IMR-90 (cell line): ENCODE results near the gene ZNF432. TPM values are rescaled to one million over a fixed set of nuclear protein-coding genes. Genes with fewer than 3 reads are reported as not detected.

Source experiments
- ATAC-seq: fragments of 200-7000 bp; cut with Tn5 transposase; 2 replicates; pipeline ENCODE4 v1.9.1; 2020; ENCODE audit warnings: low read depth, mild to moderate bottlenecking, moderate library complexity
- BruUV-seq: library from RNA; stranded (reverse); fragments of 400-500 nt; replicated peaks from 2 replicates; lab custom pipeline; 2021; lab: Mats Ljungman, UMichigan
- CTCF ChIA-PET: fragments of 300-600 bp; formaldehyde crosslinking; extraction: SDS; loops from one replicate; lab custom pipeline; 2021; ENCODE audit warnings: antibody characterized with exemption; lab: Yijun Ruan, JAX
- POLR2A ChIA-PET: fragments of 300-600 bp; sonication (Branson Sonifier 250); formaldehyde crosslinking; loops from one replicate; lab custom pipeline; 2022; ENCODE audit warnings: antibody characterized with exemption; ENCODE audit not compliant: unreplicated experiment; lab: Charles Lee
- DNase-seq: peaks from one replicate; pipeline ENCODE4 v3.0.0; 2013
- H2AFZ ChIP-seq: replicated peaks from 2 replicates; pipeline ENCODE3; 2013; ENCODE audit warnings: low read length, mild to moderate bottlenecking; ENCODE audit not compliant: poor library complexity
- H2AK5ac ChIP-seq: 2 replicates; pipeline ENCODE4 v1.6.1; 2013; ENCODE audit warnings: low read depth, low read length, inconsistent platforms
- H2AK9ac ChIP-seq: replicated peaks from 2 replicates; pipeline ENCODE3; 2013; ENCODE audit warnings: mild to moderate bottlenecking, low read depth, low read length, moderate library complexity; ENCODE audit not compliant: poor library complexity
- H2BK120ac ChIP-seq: 2 replicates; pipeline ENCODE4 v1.6.1; 2013; ENCODE audit warnings: low read depth, low read length, inconsistent platforms
- H2BK15ac ChIP-seq: 3 replicates; pipeline ENCODE4 v1.6.1; 2013; ENCODE audit warnings: low read depth, low read length, inconsistent platforms
- H2BK20ac ChIP-seq: 2 replicates; pipeline ENCODE4 v1.6.1; 2013; ENCODE audit warnings: low read depth, mild to moderate bottlenecking, inconsistent platforms, low read length, moderate library complexity
- H2BK5ac ChIP-seq: 2 replicates; pipeline ENCODE4 v1.6.1; 2013; ENCODE audit warnings: mild to moderate bottlenecking, low read depth, low read length, inconsistent platforms; ENCODE audit not compliant: poor library complexity, severe bottlenecking
- H3K14ac ChIP-seq: replicated peaks from 2 replicates; pipeline ENCODE4 v1.6.1; 2013; ENCODE audit warnings: low read depth, low read length, inconsistent platforms
- H3K18ac ChIP-seq: 2 replicates; pipeline ENCODE4 v1.6.1; 2013; ENCODE audit warnings: low read depth, low read length, control low read depth
- H3K23ac ChIP-seq: 2 replicates; pipeline ENCODE4 v1.6.1; 2013; ENCODE audit warnings: low read depth, low read length, inconsistent platforms
- H3K27ac ChIP-seq: 2 replicates; pipeline ENCODE4 v1.5.1; 2013; ENCODE audit warnings: mild to moderate bottlenecking, control low read depth, low read length; ENCODE audit not compliant: insufficient read depth
- H3K27me3 ChIP-seq: 2 replicates; pipeline ENCODE4 v1.6.1; 2013; ENCODE audit warnings: low read length; ENCODE audit not compliant: control insufficient read depth, insufficient read depth
- H3K36me3 ChIP-seq: 2 replicates; pipeline ENCODE4 v1.6.1; 2013; ENCODE audit warnings: low read length, mixed read lengths; ENCODE audit not compliant: control insufficient read depth, insufficient read depth
- H3K4ac ChIP-seq: 2 replicates; pipeline ENCODE4 v1.6.1; 2013; ENCODE audit warnings: low read depth, low read length, inconsistent platforms
- H3K4me1 ChIP-seq: 2 replicates; pipeline ENCODE4 v1.6.1; 2013; ENCODE audit warnings: low read length, mixed read lengths; ENCODE audit not compliant: control insufficient read depth, insufficient read depth
- H3K4me2 ChIP-seq: 2 replicates; pipeline ENCODE4 v1.6.1; 2013; ENCODE audit warnings: low read depth, mild to moderate bottlenecking, control low read depth, low read length, moderate library complexity
- H3K4me3 ChIP-seq: 2 replicates; pipeline ENCODE4 v1.5.1; 2013; ENCODE audit warnings: low read depth, mild to moderate bottlenecking, control low read depth, low read length, moderate library complexity; ENCODE audit not compliant: insufficient read depth
- H3K56ac ChIP-seq: 2 replicates; pipeline ENCODE4 v1.6.1; 2013; ENCODE audit warnings: low read length, inconsistent platforms; ENCODE audit not compliant: insufficient read depth; ENCODE audit errors: extremely low read depth
- H3K79me1 ChIP-seq, 2 experiments: 2 replicates each; pipeline ENCODE4 v1.6.1; 2013; ENCODE audit warnings: low read length in 2 of 2, inconsistent platforms in 1 of 2, low read depth in 1 of 2
- H3K9ac ChIP-seq: 2 replicates; pipeline ENCODE4 v1.6.1; 2013; ENCODE audit warnings: low read depth, low read length, control low read depth
- H3K9me1 ChIP-seq: 2 replicates; pipeline ENCODE4 v1.6.1; 2013; ENCODE audit warnings: low read length, inconsistent platforms; ENCODE audit not compliant: insufficient read depth
- H3K9me3 ChIP-seq: 2 replicates; pipeline ENCODE4 v1.6.1; 2013; ENCODE audit warnings: low read length; ENCODE audit not compliant: control insufficient read depth, insufficient read depth
- H4K20me1 ChIP-seq: 2 replicates; pipeline ENCODE4 v1.6.1; 2013; ENCODE audit warnings: low read length, inconsistent platforms; ENCODE audit not compliant: insufficient read depth
- H4K5ac ChIP-seq: 2 replicates; pipeline ENCODE4 v1.6.1; 2013; ENCODE audit warnings: mild to moderate bottlenecking, low read depth, low read length, control low read depth
- H4K8ac ChIP-seq, 2 experiments: 2 replicates each; pipeline ENCODE4 v1.6.1; 2013; ENCODE audit warnings: low read depth in 2 of 2, low read length in 2 of 2, control low read depth in 1 of 2, inconsistent platforms in 1 of 2
- H4K91ac ChIP-seq: 2 replicates; pipeline ENCODE4 v1.6.1; 2013; ENCODE audit warnings: low read depth, low read length, inconsistent platforms; ENCODE audit not compliant: insufficient read depth
- BHLHE40 ChIP-seq: fragments of 150-350 bp; IDR thresholded peaks from 2 replicates; pipeline ENCODE4 v1.6.1; 2016; ENCODE audit warnings: mild to moderate bottlenecking, low read depth, low read length
- CEBPB ChIP-seq: IDR thresholded peaks from 2 replicates; pipeline ENCODE4 v1.6.1; 2012; ENCODE audit warnings: low read depth, low read length, improper control_type of control experiment
- CHD1 ChIP-seq: IDR thresholded peaks from 2 replicates; pipeline ENCODE4 v1.6.1; 2012; ENCODE audit warnings: low read depth, low read length, improper control_type of control experiment
- FOS ChIP-seq: fragments of 150-350 bp; IDR thresholded peaks from 2 replicates; pipeline ENCODE4 v1.6.1; 2016; ENCODE audit warnings: low read depth, low read length
- MAFK ChIP-seq: IDR thresholded peaks from 2 replicates; pipeline ENCODE4 v1.6.1; 2012; ENCODE audit warnings: low read depth, low read length, improper control_type of control experiment
- MAZ ChIP-seq: IDR thresholded peaks from 2 replicates; pipeline ENCODE4 v1.6.1; 2012; ENCODE audit warnings: low read depth, mild to moderate bottlenecking, low read length, improper control_type of control experiment, moderate library complexity, borderline replicate concordance
- MXI1 ChIP-seq: IDR thresholded peaks from 2 replicates; pipeline ENCODE4 v1.6.1; 2012; ENCODE audit warnings: low read depth, mild to moderate bottlenecking, low read length, moderate library complexity, borderline replicate concordance
- NFE2L2 ChIP-seq: fragments of 150-350 bp; IDR thresholded peaks from 2 replicates; pipeline ENCODE4 v1.6.1; 2016; ENCODE audit warnings: low read depth, mild to moderate bottlenecking, low read length
- POLR2A ChIP-seq: IDR thresholded peaks from 2 replicates; pipeline ENCODE4 v1.6.1; 2012; ENCODE audit warnings: mild to moderate bottlenecking, low read depth, low read length
- RAD21 ChIP-seq: IDR thresholded peaks from 2 replicates; pipeline ENCODE4 v1.6.1; 2012; ENCODE audit warnings: low read length, improper control_type of control experiment
- RCOR1 ChIP-seq: IDR thresholded peaks from 2 replicates; pipeline ENCODE4 v1.6.1; 2012; ENCODE audit warnings: mild to moderate bottlenecking, low read length, improper control_type of control experiment; ENCODE audit not compliant: insufficient replicate concordance
- RFX5 ChIP-seq: IDR thresholded peaks from 2 replicates; pipeline ENCODE4 v1.8.0; 2012; ENCODE audit warnings: low read depth, mild to moderate bottlenecking, low read length, moderate library complexity
- SMC3 ChIP-seq: fragments of 150-350 bp; IDR thresholded peaks from 2 replicates; pipeline ENCODE4 v1.6.1; 2016; ENCODE audit warnings: low read depth, mild to moderate bottlenecking, antibody characterized with exemption, low read length, moderate library complexity
- WGBS, 2 experiments: methylation state at CpG; one replicate each; pipeline versions ENCODE4 v1.1.5 to v1.1.7; 2013; ENCODE audit warnings: missing lambda C conversion rate in 2 of 2; ENCODE audit not compliant: insufficient read length in 1 of 2; ENCODE audit errors: extremely low coverage in 2 of 2; 5-methylcytosine and 5-hydroxymethylcytosine counted together
- dilution Hi-C: fragments of 300-500 bp; cut with HindIII; formaldehyde crosslinking; loops from one replicate; pipeline ENCODE4 v1.14.3; 2018; ENCODE audit warnings: low sequenced_read_pairs; ENCODE audit not compliant: unreplicated experiment
- in situ Hi-C: fragments of 300-500 bp; cut with MboI; formaldehyde crosslinking; loops from 3 replicates; pipeline ENCODE4 v1.14.3; 2019; ENCODE audit warnings: low sequenced_read_pairs, inconsistent platforms, mixed read lengths
- intact Hi-C: fragments of 100-400 bp; cut with micrococcal nuclease; formaldehyde crosslinking; loops from 2 replicates; pipeline ENCODE4 v1.10.0; 2022
- polyA plus RNA-seq, 3 experiments: library from polyadenylated mRNA; depleted of rRNA; stranded (reverse); fragments of >200 nt; gene quantifications; 2 replicates each; pipeline ENCODE4 v1.2.3, GENCODE V29; 2012; ENCODE audit warnings: low replicate concordance in 1 of 3
- total RNA-seq: library from RNA; depleted of rRNA; stranded (reverse); fragments of >200 nt; gene quantifications from 2 replicates; pipeline ENCODE4 v1.2.3, GENCODE V29; 2012
- TF ChIP-seq, protein P1 (sequence below): conservative IDR thresholded peaks from 2 replicates; pipeline ENCODE4 v1.5.1; 2012; ENCODE audit warnings: mild to moderate bottlenecking, low read depth, low read length, improper control_type of control experiment
- TF ChIP-seq, protein P2 (sequence below): fragments of 150-350 bp; IDR thresholded peaks from 2 replicates; pipeline ENCODE4 v1.6.1; 2016; ENCODE audit warnings: low read depth, mild to moderate bottlenecking, low read length, moderate library complexity, borderline replicate concordance
- TF ChIP-seq, protein P3 (sequence below): fragments of 150-350 bp; IDR thresholded peaks from 2 replicates; pipeline ENCODE4 v1.6.1; 2017; ENCODE audit warnings: mild to moderate bottlenecking, antibody characterized with exemption, low read length, low read depth

The ZNF432 gene
- total and polyA plus RNA-seq, 2 of the 4 experiments (the other 2 are of a cell fraction), result 4.5 to 12.4 TPM

DNA sequence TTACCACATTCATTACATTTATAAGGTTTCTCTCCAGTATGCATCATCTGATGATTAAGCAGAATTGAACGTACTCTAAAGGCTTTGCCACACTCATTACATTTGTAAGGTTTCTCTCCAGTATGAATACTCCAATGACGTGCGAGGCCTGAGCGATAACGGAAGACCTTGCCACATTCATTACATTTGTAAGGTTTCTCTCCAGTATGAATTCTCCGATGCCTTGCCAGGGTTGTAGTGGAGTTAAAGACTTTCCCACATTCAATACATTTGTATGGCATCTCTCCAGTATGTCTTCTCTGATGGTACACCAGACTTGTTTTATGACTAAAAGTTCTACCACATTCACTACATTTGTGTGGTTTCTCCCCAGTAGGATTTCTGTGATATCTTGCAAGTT is 16.8 kb upstream of the ZNF432 start:
- H3K14ac ChIP-seq, result no peak overlapping the region
- POLR2A ChIA-PET, result no interaction called here
- H3K4me1 ChIP-seq, result no peaks in the 10 kb centered on the region
- H2AFZ ChIP-seq, result no peak overlapping the region
- ATAC-seq (no peak), DNase-seq (no peak)
- no peak overlapping the region for H3K23ac ChIP-seq
- no peak overlapping the region for H4K8ac ChIP-seq
- H3K4ac ChIP-seq, result no peak overlapping the region
- H3K9me1 ChIP-seq, result no peaks in the 10 kb centered on the region
- no peak for TF ChIP-seq RFX5
- TF ChIP-seq BHLHE40, result no peak
- TF ChIP-seq CEBPB, result no peak
- TF ChIP-seq, protein P1, sequence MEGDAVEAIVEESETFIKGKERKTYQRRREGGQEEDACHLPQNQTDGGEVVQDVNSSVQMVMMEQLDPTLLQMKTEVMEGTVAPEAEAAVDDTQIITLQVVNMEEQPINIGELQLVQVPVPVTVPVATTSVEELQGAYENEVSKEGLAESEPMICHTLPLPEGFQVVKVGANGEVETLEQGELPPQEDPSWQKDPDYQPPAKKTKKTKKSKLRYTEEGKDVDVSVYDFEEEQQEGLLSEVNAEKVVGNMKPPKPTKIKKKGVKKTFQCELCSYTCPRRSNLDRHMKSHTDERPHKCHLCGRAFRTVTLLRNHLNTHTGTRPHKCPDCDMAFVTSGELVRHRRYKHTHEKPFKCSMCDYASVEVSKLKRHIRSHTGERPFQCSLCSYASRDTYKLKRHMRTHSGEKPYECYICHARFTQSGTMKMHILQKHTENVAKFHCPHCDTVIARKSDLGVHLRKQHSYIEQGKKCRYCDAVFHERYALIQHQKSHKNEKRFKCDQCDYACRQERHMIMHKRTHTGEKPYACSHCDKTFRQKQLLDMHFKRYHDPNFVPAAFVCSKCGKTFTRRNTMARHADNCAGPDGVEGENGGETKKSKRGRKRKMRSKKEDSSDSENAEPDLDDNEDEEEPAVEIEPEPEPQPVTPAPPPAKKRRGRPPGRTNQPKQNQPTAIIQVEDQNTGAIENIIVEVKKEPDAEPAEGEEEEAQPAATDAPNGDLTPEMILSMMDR, result no peak
- no peak for TF ChIP-seq RAD21
- no peak for TF ChIP-seq POLR2A
- no peak for TF ChIP-seq SMC3
- TF ChIP-seq MAFK, result no peak
- no peak for TF ChIP-seq RCOR1
- TF ChIP-seq, protein P2, sequence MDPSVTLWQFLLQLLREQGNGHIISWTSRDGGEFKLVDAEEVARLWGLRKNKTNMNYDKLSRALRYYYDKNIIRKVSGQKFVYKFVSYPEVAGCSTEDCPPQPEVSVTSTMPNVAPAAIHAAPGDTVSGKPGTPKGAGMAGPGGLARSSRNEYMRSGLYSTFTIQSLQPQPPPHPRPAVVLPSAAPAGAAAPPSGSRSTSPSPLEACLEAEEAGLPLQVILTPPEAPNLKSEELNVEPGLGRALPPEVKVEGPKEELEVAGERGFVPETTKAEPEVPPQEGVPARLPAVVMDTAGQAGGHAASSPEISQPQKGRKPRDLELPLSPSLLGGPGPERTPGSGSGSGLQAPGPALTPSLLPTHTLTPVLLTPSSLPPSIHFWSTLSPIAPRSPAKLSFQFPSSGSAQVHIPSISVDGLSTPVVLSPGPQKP, result no peak
- TF ChIP-seq MAZ, result no peak
- no peak for TF ChIP-seq FOS
- no peak for TF ChIP-seq CHD1
- no peak for TF ChIP-seq MXI1
- TF ChIP-seq NFE2L2, result no peak
- TF ChIP-seq, protein P3, sequence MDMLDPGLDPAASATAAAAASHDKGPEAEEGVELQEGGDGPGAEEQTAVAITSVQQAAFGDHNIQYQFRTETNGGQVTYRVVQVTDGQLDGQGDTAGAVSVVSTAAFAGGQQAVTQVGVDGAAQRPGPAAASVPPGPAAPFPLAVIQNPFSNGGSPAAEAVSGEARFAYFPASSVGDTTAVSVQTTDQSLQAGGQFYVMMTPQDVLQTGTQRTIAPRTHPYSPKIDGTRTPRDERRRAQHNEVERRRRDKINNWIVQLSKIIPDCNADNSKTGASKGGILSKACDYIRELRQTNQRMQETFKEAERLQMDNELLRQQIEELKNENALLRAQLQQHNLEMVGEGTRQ, result no peak
- no peak overlapping the region for H2BK15ac ChIP-seq
- no peak overlapping the region for H4K91ac ChIP-seq
- H3K4me2 ChIP-seq, result no peak overlapping the region
- H2BK5ac ChIP-seq, result no peak overlapping the region
- H2AK9ac ChIP-seq, result no peak overlapping the region
- no peak overlapping the region for H2AK5ac ChIP-seq
- H3K79me1 ChIP-seq, result peaks cover 11 to 15% of the 10 kb centered on the region in 2 experiments
- peaks cover 83% of the 10 kb centered on the region for H3K9me3 ChIP-seq
- dilution Hi-C loops, result no loop called here
- no peak overlapping the region for H3K4me3 ChIP-seq
- in situ Hi-C loops, result no loop called here
- intact Hi-C loops, result no loop called here
- no peak overlapping the region for H4K5ac ChIP-seq
- no peak overlapping the region for H3K18ac ChIP-seq
- WGBS, 2 experiments, result 100% methylated on average over 1 of the region's 6 CpGs; no CpG with 5 or more reads in 1 of the 2 experiments
- H4K20me1 ChIP-seq, result no peaks in the 10 kb centered on the region
- H3K36me3 ChIP-seq, result peaks cover 66% of the 10 kb centered on the region
- H2BK120ac ChIP-seq, result no peak overlapping the region
- H3K27ac ChIP-seq, result no peak overlapping the region
- no peaks in the 10 kb centered on the region for H3K27me3 ChIP-seq
- H3K56ac ChIP-seq, result no peak overlapping the region
- no peak overlapping the region for H2BK20ac ChIP-seq
- CTCF ChIA-PET, result interaction anchor here (0.5 kb wide), 1 partner anchor 75 kb away, joined by 3 read pairs; no protein-coding TSS in a partner anchor
- no TSS peak for BruUV-seq
- H3K9ac ChIP-seq, result no peak overlapping the region
